ENCODE measurements around the gene GLRA1.
"Not testable (repeated sequence)": the region's sequence is repeated elsewhere in the genome, so short reads cannot be mapped to it uniquely, and the experiment has no call there.

Gene GLRA1

GRCh38 chr5:151873701-151874100 lies 51.0 kb downstream of the GLRA1 start:
- DNase-seq: no peak

- DNase-seq: no peak
Observed at GRCh38 chr5:151872701-151873100, 52.0 kb downstream of the GLRA1 start.

- DNase-seq: no peak
Observed at GRCh38 chr5:151870820-151871219, 53.8 kb downstream of the GLRA1 start.

- DNase-seq: no peak
Observed at GRCh38 chr5:151870271-151870670, 54.4 kb downstream of the GLRA1 start.

GRCh38 chr5:151869843-151870242 lies 54.8 kb downstream of the GLRA1 start:
- no peak for DNase-seq

- no peak for DNase-seq
Observed at GRCh38 chr5:151868451-151868850, 56.2 kb downstream of the GLRA1 start.

- DNase-seq: no peak
Observed at GRCh38 chr5:151864061-151864748, 60.4 kb downstream of the GLRA1 start.

- no peak for DNase-seq
Observed at GRCh38 chr5:151863566-151863965, 61.1 kb downstream of the GLRA1 start.

GRCh38 chr5:151862811-151863472 lies 61.7 kb downstream of the GLRA1 start:
- no peak for DNase-seq

GRCh38 chr5:151860867-151861266 lies 63.8 kb downstream of the GLRA1 start:
- DNase-seq: not testable (repeated sequence)

- no peak for DNase-seq
Observed at GRCh38 chr5:151856861-151857260, 67.8 kb downstream of the GLRA1 start.

- DNase-seq: no peak
Observed at GRCh38 chr5:151855701-151856100, 69.0 kb downstream of the GLRA1 start.

- DNase-seq: no peak
Observed at GRCh38 chr5:151847871-151848270, 76.8 kb downstream of the GLRA1 start.

GRCh38 chr5:151846765-151847164 lies 77.9 kb downstream of the GLRA1 start:
- DNase-seq: no peak

GRCh38 chr5:151832843-151833242 lies 91.8 kb downstream of the GLRA1 start:
- DNase-seq: not testable (repeated sequence)

- no peak for DNase-seq
Observed at GRCh38 chr5:151829370-151829769, 95.3 kb downstream of the GLRA1 start.

GRCh38 chr5:151825445-151825844 lies 99.2 kb downstream of the GLRA1 start:
- DNase-seq: no peak

- no peak for DNase-seq
Observed at GRCh38 chr5:151822141-151822540, 102.5 kb downstream of the GLRA1 start.

GRCh38 chr5:151820903-151821302 lies 103.7 kb downstream of the GLRA1 start:
- no peak for DNase-seq

- DNase-seq: no peak
Observed at GRCh38 chr5:151820271-151820670, 104.4 kb downstream of the GLRA1 start.

GRCh38 chr5:151819830-151820229 lies 104.8 kb downstream of the GLRA1 start:
- no peak for DNase-seq

- no peak for DNase-seq
Observed at GRCh38 chr5:151815051-151815450, 109.6 kb downstream of the GLRA1 start.

- no peak for DNase-seq
Observed at GRCh38 chr5:151812757-151813309, 111.8 kb downstream of the GLRA1 start.

- no peak for DNase-seq
Observed at GRCh38 chr5:151811593-151812321, 112.9 kb downstream of the GLRA1 start.
